Measurements from ENCODE around the gene GGA3.

- TF ChIP-seq CTCF (IDR thresholded peaks at IDR 0.05) (no peak), SIN3A (IDR thresholded peaks at IDR 0.05; ENCODE audit: borderline replicate concordance, insufficient read depth, low read depth, low read length) (no peak)
Measured at GRCh38 chr17:75241143-75241430, 20.3 kb downstream of the GGA3 start.

All from Panc1 (cell line).